ENCODE measurements around the gene AASS.

The AASS gene

DNA sequence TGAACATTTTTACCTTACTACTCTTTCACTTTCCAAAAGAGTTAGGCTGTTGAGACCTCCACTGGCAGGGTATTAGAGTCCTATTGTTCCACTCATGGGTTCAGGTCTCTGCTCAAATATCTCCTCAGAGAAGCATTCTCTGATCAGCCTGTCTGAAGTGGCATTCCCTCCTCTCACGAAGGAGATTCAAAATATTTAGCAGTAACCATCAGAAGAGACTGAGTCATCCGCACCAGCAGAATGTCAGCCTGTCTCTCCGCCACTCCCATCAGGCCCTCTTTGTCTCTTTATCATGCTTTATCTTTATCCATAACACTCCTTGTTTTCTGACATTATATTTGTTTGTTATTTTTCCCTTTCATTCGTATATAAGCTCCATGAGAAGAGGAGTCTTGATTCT lies 79.1 kb downstream of the AASS start:
- TF ChIP-seq SIN3A (IDR thresholded peaks at IDR 0.05; ENCODE audit: borderline replicate concordance, insufficient read depth, low read length): no peak
- TF ChIP-seq, protein P1, sequence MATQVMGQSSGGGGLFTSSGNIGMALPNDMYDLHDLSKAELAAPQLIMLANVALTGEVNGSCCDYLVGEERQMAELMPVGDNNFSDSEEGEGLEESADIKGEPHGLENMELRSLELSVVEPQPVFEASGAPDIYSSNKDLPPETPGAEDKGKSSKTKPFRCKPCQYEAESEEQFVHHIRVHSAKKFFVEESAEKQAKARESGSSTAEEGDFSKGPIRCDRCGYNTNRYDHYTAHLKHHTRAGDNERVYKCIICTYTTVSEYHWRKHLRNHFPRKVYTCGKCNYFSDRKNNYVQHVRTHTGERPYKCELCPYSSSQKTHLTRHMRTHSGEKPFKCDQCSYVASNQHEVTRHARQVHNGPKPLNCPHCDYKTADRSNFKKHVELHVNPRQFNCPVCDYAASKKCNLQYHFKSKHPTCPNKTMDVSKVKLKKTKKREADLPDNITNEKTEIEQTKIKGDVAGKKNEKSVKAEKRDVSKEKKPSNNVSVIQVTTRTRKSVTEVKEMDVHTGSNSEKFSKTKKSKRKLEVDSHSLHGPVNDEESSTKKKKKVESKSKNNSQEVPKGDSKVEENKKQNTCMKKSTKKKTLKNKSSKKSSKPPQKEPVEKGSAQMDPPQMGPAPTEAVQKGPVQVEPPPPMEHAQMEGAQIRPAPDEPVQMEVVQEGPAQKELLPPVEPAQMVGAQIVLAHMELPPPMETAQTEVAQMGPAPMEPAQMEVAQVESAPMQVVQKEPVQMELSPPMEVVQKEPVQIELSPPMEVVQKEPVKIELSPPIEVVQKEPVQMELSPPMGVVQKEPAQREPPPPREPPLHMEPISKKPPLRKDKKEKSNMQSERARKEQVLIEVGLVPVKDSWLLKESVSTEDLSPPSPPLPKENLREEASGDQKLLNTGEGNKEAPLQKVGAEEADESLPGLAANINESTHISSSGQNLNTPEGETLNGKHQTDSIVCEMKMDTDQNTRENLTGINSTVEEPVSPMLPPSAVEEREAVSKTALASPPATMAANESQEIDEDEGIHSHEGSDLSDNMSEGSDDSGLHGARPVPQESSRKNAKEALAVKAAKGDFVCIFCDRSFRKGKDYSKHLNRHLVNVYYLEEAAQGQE (IDR thresholded peaks at IDR 0.05; ENCODE audit: insufficient read depth in 1 of 2, low read depth in 2 of 2, low read length in 2 of 2): no peak
- no peak for TF ChIP-seq FOXP2 (optimal IDR thresholded peaks at IDR 0.05; ENCODE audit: borderline replicate concordance, extremely low read depth, extremely low read length, insufficient read depth)
- TF ChIP-seq POLR2AphosphoS5 (IDR thresholded peaks at IDR 0.05; ENCODE audit: low read depth, low read length): no peak
- no peak for TF ChIP-seq TAF1 (IDR thresholded peaks at IDR 0.05; ENCODE audit: borderline replicate concordance, insufficient read depth, low read length)

DNA sequence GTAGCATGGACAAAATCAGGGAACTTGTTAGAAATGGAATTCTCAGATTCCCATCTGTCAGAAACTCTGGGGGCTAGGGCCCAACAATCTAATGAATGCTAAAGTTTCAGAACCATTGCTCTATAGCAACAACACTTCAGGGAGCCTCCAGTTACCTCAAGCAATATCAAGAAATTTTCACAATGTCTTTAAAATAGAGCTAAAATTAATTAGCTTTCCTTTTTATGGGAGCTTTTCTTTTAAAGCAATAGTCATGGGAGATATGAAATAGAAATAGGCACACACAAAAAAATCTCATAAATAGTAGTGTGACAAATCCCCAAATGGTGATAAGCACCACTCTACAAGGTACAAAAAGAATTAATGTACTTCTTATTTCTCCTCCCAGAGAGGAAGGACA lies 80.9 kb downstream of the AASS start:
- TF ChIP-seq SIN3A (IDR thresholded peaks at IDR 0.05; ENCODE audit: borderline replicate concordance, insufficient read depth, low read length): no peak
- TF ChIP-seq TAF1 (IDR thresholded peaks at IDR 0.05; ENCODE audit: borderline replicate concordance, insufficient read depth, low read length): no peak
- TF ChIP-seq, protein P1 (IDR thresholded peaks at IDR 0.05; ENCODE audit: insufficient read depth in 1 of 2, low read depth in 2 of 2, low read length in 2 of 2): no peak
- no peak for TF ChIP-seq FOXP2 (optimal IDR thresholded peaks at IDR 0.05; ENCODE audit: borderline replicate concordance, extremely low read depth, extremely low read length, insufficient read depth)
- TF ChIP-seq POLR2AphosphoS5 (IDR thresholded peaks at IDR 0.05; ENCODE audit: low read depth, low read length): no peak

DNA sequence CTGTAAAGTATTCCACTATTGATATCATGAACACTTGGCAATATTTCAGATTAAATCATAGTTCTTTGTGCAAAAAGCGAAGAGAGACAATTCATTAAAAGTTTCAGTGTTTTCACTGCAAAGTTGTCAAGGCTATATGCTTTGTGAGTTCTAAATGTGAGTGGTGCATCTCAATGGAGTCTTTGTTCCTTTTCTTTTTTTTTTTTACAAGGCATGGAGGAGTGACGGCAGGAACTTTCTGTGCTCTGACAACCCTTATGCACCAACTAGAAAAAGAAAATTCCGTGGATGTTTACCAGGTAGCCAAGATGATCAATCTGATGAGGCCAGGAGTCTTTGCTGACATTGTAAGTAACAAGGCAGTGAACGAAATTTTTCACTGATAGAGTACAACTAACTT lies 84.5 kb downstream of the AASS start:
- TF ChIP-seq, protein P1 (IDR thresholded peaks at IDR 0.05; ENCODE audit: insufficient read depth in 1 of 2, low read depth in 2 of 2, low read length in 2 of 2): no peak

DNA sequence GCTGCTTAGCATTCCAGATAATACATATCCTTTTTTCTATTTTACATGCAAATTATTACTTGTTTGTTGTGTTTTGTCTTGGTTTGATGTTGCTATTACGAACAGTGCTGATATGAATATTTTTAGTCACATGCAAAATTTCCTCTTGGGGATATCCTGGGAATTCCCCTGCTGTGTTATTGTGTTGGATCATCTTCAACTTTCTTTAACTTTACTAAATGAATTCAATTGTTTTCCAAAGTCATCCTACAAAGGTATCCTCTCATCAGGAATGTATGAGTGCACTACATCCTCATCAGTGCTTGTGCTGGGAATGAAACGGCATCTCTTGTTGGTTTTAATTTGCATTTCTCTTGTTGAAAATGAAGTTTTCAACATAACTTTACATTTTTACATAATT lies 87.1 kb downstream of the AASS start:
- TF ChIP-seq, protein P1 (IDR thresholded peaks at IDR 0.05; ENCODE audit: insufficient read depth in 1 of 2, low read depth in 2 of 2, low read length in 2 of 2): no peak
- no peak for TF ChIP-seq FOXP2 (optimal IDR thresholded peaks at IDR 0.05; ENCODE audit: borderline replicate concordance, extremely low read depth, extremely low read length, insufficient read depth)
- TF ChIP-seq TAF1 (IDR thresholded peaks at IDR 0.05; ENCODE audit: borderline replicate concordance, insufficient read depth, low read length): no peak
- no peak for TF ChIP-seq POLR2AphosphoS5 (IDR thresholded peaks at IDR 0.05; ENCODE audit: low read depth, low read length)
- no peak for TF ChIP-seq SIN3A (IDR thresholded peaks at IDR 0.05; ENCODE audit: borderline replicate concordance, insufficient read depth, low read length)

DNA sequence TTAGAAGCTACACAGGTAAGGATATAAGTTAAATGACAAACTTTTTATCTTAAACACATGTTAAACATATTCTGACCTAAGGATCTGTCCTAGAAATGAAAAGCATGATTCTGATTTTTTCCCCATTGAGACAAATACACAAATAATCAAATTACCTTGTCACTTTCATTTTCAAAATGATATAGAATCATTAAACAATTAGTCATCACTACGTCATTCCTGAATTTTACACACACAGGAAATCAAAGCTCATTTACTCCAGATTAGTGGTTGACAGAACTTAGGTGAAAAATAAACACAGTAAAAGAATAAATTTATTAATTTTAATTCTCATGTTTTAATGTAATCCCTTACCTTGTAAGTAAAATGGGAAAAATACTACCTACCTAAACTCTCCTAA lies 89.0 kb downstream of the AASS start:
- no peak for TF ChIP-seq TAF1 (IDR thresholded peaks at IDR 0.05; ENCODE audit: borderline replicate concordance, insufficient read depth, low read length)
- TF ChIP-seq FOXP2 (optimal IDR thresholded peaks at IDR 0.05; ENCODE audit: borderline replicate concordance, extremely low read depth, extremely low read length, insufficient read depth): no peak
- TF ChIP-seq, protein P1 (IDR thresholded peaks at IDR 0.05; ENCODE audit: insufficient read depth in 1 of 2, low read depth in 2 of 2, low read length in 2 of 2): no peak
- TF ChIP-seq POLR2AphosphoS5 (IDR thresholded peaks at IDR 0.05; ENCODE audit: low read depth, low read length): no peak
- TF ChIP-seq SIN3A (IDR thresholded peaks at IDR 0.05; ENCODE audit: borderline replicate concordance, insufficient read depth, low read length): no peak
